NCI-H2107 treated with DMSO at 0.1 percent for 48 hours (cell line): ENCODE data around the gene LKAAEAR1.
A peak's percentile ranks its signal among the peaks of the same experiment; 100 is the strongest.

Source experiments
- DNase-seq: peaks from one replicate; lab custom pipeline; 2025; ENCODE audit not compliant: unreplicated experiment; lab: John Stamatoyannopoulos, UW

LKAAEAR1 gene

GRCh38 chr20:64039293-64040160, 44.7 kb downstream of the LKAAEAR1 start:
- DNase-seq, result no peak

- peak; percentile 30 for DNase-seq
These were observed 45.5 kb downstream of the LKAAEAR1 start for GRCh38 chr20:64038565-64039292.

DNA sequence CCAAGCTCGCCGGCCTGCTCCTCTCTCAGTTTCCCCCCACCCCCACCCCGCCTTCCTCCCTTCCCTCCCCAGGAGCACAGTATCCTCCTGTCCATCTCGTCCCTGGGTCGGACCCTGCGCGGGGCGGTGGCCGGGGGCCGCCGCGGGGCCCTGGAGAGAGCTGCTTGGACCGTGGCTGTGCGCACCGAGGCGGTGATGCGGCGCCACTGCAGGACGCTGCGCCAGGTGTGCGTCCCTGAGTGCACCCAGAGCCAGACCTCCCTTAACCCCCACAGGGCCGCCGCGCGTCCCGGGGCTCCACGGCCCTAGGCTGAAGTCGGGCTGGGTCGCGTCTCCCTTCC, 46.0 kb downstream of the LKAAEAR1 start:
- DNase-seq, result no peak

GRCh38 chr20:64037498-64038213, 46.5 kb downstream of the LKAAEAR1 start:
- DNase-seq, result no peak

DNA sequence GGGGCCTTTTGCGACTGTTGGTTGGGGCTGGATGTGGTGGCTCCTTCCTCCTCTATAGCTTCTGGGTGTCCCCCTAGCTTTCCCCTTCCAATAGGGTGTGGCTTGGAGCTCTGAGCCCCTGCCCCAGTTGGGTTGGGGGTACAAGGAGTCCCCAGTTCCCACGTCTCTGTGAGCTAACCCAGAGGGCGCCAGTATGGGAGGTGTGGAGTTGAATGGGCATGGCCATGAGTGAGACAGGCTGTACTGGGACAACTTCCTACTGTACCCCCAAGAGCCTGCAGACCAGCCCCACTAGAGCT, 47.0 kb downstream of the LKAAEAR1 start:
- no peak for DNase-seq

DNA sequence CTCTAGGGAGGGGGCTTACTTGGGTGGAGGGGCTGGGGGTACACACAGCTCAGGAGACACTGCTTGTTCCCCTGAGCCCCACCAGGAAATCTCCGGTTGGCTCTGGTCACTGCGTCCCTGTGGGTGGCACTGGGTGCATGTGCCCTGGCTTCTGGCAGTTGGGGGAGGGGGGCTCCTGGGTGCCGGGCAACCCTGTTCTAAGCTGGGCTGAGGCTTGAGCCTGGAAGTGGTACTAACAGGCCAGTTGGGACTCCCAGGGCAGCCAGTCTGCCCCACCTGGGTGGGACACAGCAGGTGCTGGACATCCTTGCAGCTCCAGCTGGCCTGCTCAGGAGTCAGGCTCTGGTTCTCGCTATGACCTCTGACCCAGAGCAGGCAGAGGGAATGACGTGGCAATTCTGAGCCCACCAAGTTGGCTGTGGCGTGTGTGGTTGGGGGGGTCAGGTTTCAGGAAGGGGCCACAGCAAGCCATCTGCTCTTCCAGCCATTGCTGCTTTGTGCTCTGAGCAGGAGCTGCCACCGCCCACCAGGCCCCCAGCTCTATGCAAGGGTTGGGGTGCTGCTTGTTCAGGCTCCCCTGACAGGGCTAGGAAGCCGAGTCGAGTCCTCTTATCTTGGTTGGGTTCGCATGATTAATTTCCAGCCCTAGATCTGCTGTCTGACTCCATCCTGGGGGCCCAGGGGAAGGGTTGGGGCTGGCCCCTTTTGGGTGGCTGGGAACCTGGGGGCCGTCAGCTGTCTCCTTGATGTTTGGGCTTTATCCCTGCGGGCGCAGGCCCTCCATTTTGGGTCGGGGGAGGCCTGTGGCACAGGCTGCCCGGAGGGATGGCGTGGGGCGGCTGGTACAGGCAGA, 47.6 kb downstream of the LKAAEAR1 start:
- no peak for DNase-seq

GRCh38 chr20:64035933-64036345, 48.3 kb downstream of the LKAAEAR1 start, which contains the start of gene C20orf204:
TSS of gene C20orf204 (plus strand) at chr20:64036182. CDS start at chr20:64036324, 142 bp downstream.
- no peak for DNase-seq

- no peak for DNase-seq
These were observed 48.9 kb downstream of the LKAAEAR1 start for GRCh38 chr20:64035066-64035932.

DNA sequence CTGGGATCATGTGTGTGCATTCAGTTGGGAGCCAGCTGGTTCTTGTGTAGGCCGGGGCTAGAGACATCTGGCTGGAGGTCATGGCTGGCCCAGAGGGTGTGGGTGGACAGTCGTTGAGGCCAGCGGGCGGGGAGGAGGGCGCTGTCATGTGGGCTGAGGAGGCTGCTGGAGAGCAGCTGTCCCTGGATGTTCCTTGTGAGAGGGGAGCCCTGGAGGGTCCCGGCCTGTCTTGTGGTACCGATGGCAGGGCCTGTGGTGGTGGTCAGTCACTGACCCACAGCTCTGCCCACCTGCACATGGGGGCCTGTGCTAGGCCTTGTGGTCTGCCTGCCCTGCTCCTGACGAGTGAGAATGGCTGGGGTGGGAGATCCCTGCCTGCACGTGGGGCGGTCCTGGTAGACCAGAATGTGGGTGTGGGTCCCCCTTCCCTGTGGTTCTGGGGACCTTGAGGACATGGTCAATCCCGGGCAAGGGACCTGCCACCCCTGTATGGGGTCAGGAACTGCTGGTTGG, 50.2 kb downstream of the LKAAEAR1 start:
- DNase-seq, result no peak
